EL (cell line): ENCODE results near the gene SMARCC2.
"Not testable (repeated sequence)": the region's sequence is repeated elsewhere in the genome, so short reads cannot be mapped to it uniquely, and the experiment has no call there.

Experiments
- DNase-seq: peaks from one replicate; pipeline ENCODE4 v3.0.0-alpha.2; 2016

SMARCC2 gene

GRCh38 chr12:56118688-56119357, 70.5 kb downstream of the SMARCC2 start:
- no peak for DNase-seq

GRCh38 chr12:56117778-56118687, 71.2 kb downstream of the SMARCC2 start, which contains the start of gene ZC3H10:
ZC3H10 (plus strand) TSS chr12:56118266; CDS start chr12:56120563, 2,297 bp downstream.
- peak; percentile 100 for DNase-seq

- not testable (repeated sequence) for DNase-seq
Observed at GRCh38 chr12:56117082-56117706, 72.1 kb downstream of the SMARCC2 start.

- peak; percentile 94 for DNase-seq
Observed at GRCh38 chr12:56116267-56117081, 72.8 kb downstream of the SMARCC2 start, which contains the start of gene RPL41. RPL41 (plus strand) TSS chr12:56116633.

- DNase-seq = peak; percentile 48
Observed at GRCh38 chr12:56115329-56115728, 74.0 kb downstream of the SMARCC2 start.

- DNase-seq = no peak
Observed at GRCh38 chr12:56114084-56114483, 75.2 kb downstream of the SMARCC2 start.
